LNCAP (cell line): ENCODE results near the gene MSGN1.

Experiments used
- TF ChIP-seq, protein P1 (sequence below): fragments of 450-650 bp; IDR thresholded peaks from 2 replicates; pipeline ENCODE4 v1.5.1; 2017; ENCODE audit warnings: mild to moderate bottlenecking

MSGN1 gene

DNA sequence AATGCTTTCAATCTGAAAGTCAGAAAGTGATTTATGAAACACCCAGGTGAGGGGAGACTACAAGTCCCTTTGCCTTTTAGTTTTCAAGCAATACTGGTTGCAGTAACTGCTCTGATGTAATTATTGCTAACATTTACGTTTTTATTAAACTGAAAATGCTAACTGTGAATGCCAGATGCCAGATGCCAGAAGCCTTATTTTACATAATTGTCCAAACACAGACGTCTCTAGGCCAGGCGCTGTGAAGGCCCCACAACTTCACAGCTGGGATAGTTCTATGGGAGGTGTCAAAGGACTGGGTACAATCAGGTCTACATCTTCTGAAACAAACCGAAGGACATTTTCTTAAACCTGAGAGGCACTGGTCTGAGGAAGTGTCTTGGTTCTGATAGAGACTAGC is 27.5 kb upstream of the MSGN1 start:
- TF ChIP-seq, protein P1, sequence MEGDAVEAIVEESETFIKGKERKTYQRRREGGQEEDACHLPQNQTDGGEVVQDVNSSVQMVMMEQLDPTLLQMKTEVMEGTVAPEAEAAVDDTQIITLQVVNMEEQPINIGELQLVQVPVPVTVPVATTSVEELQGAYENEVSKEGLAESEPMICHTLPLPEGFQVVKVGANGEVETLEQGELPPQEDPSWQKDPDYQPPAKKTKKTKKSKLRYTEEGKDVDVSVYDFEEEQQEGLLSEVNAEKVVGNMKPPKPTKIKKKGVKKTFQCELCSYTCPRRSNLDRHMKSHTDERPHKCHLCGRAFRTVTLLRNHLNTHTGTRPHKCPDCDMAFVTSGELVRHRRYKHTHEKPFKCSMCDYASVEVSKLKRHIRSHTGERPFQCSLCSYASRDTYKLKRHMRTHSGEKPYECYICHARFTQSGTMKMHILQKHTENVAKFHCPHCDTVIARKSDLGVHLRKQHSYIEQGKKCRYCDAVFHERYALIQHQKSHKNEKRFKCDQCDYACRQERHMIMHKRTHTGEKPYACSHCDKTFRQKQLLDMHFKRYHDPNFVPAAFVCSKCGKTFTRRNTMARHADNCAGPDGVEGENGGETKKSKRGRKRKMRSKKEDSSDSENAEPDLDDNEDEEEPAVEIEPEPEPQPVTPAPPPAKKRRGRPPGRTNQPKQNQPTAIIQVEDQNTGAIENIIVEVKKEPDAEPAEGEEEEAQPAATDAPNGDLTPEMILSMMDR, result no peak

DNA sequence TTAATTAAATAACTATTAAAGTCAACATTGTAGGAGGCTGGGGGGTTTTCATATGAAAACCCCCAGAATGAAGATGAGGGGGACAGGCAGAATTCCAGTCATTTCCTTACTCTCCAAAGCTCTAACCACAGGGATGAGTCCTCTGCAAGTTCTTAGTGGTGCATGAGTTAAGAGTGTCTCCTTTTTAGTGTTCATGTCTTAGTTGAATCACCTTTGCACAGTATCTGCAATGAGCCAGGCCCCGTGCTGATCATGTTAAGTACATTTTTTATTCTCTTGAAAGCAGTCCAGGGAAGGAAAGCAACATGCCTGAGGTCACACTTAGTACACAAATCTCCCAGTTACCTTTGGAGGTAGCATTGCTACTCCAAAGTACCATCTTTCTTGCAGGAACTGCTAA is 25.7 kb upstream of the MSGN1 start:
- TF ChIP-seq, protein P1, result no peak

DNA sequence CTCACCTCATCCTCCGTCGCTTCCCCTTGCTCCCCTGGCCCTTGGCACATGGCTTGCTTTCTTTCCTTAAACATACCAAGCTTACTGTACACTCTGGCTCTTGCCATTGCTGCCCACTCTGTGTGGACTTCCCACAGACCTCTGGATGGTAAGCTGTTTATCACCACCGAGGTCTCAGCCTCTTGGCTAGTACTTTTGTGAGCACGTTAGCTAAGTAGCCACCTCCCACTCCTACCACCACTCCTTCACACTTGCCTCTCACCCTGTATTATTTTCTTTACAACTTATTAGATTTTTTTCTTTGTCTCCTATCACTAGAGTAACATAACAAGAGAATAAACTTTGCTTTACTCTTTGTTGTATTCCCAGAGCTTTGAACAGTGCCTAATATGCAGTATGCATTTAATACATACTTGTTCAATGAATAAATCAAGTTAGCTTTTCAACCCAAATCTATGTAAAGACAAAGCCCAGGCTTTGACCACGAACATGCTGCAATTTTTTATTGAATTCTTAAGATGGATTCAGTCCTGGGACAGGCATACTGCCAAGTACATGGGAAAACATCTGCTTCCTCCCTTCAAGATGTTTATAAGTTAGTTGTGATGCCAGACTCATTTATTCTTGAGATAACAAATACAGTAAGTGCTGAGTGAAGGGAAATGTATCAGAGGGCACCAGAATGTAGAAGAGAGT is 25.0 kb upstream of the MSGN1 start:
- TF ChIP-seq, protein P1, result no peak

DNA sequence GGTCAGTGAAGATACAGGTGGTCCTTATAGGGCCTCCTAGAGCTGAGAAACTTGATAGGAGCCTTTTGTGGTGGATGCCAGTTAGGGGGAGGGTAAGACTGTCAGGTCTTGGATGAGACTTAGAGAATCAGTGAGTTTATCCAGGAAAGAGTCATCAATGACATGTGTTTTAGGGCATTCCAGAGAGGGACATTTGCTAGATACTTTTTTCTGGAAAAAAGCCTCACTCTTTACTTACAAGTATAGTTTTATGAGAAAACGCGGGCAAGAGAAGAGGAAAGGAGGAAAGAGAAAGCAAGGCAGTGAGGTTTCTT is 24.5 kb upstream of the MSGN1 start:
- TF ChIP-seq, protein P1, result no peak

DNA sequence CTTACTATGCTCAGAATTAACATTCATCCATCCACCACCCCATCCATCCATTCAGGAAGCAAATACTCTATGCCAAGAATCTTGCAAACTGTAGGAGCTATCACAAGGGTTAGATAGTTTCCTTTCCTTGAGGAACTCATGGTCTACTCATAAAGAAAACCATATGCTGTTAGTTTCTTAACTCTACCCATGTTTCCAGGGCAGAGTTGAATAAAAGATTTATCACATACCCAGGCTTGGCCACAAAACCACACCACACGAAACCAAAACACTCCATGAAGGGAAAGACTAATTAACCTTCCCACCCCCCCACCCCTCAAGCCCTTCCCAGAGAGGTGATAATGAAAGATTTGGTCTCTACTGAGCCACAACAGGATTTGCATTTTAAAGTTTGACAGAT is 23.7 kb upstream of the MSGN1 start:
- TF ChIP-seq, protein P1, result no peak

DNA sequence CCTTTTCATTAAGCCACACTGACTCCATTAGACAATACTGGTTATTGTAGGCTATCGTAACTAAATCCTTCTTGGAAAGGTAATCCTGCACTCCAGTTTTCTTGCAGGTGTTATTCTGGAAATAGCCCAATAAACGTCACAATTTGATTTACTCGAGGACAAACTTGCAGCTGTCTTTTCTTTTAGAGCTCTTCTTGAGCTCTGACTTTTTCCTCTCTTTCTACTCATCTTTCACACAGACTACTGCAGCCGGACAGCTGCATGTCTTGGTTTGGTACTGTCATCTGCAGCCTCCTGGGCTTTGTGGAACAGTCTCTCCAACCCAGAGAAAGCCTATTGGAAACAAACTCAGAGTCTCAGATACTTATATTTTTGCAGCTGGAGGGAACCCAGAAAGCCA is 23.0 kb upstream of the MSGN1 start:
- TF ChIP-seq, protein P1, result no peak

DNA sequence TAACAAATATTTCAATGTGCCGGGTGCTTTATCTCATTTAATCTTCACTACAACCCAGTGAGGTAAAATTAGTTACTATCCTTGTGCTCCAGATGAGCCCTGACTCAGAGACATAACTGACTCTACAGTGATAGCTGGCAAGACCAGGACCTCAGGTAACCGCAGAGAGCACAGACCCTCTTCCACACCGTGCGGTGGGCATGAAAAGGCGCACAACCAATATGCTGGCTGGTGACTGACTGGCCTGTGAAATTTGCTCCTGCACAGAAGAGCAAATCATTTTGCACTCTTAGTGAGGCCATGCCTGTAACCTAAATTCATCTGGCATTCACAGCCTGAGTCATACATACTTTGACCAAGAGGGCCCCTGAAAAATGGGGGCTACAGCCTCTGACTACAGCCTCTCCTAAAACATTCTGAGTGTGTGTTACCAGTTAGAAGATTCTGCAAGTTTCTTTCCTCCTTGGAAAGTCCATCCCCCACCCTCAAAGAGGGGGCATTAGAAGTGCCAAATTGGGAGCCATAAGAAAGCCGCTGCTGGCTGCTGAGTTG is 22.4 kb upstream of the MSGN1 start:
- TF ChIP-seq, protein P1, result no peak

DNA sequence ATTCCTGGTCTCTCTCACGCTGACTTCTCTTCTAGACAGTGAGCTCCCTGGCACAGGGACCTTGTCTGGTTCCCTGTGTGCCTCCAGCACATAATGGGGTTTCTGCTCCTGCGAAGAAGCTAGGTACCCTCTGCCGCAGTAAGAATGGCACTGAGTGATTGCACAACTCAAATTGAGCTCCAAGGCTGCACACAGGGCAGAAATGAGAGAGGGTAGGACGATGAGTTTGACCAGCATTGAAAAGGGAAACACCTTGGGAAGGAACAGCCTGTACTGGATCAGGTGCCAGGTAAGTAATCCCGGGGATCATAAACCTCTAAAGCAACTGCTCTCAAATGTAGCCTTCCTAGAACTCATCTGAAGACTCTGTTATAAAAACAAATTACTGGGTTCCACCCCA is 21.0 kb upstream of the MSGN1 start:
- TF ChIP-seq, protein P1, result no peak
